ENCODE results near the gene CENPT. TPM values are rescaled to one million over a fixed set of nuclear protein-coding genes. Genes with fewer than 3 reads are reported as not detected.

The CENPT gene
- total and polyA plus RNA-seq, 2 of the 13 experiments (the other 11 are each of a cell fraction or from before 2014, with no cell fraction given) = 40.9 to 43.3 TPM

DNA sequence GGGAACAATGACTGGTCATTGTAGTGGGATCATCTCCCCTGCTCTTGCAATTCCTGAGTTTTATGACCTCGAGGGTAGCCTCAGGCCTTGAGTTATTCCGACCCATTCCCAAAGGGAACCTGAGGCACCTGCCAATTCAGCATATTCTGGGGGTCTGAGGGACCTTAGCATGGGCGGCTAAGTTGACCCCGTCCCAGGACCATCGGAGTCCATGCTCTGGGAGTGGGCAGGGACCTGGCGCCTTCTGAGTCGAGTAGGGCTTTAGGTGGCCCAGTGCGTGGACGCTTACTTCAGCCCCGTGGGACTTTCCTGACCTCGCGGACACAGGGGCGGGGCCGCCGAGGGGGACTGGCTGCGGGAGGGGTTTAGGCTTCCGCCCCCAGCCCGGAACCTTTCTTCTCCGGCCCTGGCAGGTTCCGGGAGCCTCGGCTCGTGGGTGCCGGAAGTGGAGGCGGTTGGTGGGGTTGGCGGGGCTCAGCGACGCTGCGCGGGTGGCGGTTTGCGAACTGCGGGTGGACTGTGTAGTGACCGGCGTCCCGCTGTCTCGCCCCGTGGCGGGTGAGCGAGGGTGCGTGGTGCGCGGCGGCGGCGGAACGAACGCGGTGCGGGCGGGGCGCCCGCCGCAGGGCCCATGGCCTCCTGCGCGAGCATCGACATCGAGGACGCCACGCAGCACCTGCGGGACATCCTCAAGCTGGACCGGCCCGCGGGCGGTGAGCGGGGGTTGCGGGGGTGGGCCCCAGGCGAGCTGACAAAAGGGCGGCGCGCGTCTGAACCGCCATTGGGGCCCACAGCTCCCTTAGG is 25.3 kb upstream of the CENPT start, which contains the start of gene EDC4 (continued):
- TF ChIP-seq, protein P1, sequence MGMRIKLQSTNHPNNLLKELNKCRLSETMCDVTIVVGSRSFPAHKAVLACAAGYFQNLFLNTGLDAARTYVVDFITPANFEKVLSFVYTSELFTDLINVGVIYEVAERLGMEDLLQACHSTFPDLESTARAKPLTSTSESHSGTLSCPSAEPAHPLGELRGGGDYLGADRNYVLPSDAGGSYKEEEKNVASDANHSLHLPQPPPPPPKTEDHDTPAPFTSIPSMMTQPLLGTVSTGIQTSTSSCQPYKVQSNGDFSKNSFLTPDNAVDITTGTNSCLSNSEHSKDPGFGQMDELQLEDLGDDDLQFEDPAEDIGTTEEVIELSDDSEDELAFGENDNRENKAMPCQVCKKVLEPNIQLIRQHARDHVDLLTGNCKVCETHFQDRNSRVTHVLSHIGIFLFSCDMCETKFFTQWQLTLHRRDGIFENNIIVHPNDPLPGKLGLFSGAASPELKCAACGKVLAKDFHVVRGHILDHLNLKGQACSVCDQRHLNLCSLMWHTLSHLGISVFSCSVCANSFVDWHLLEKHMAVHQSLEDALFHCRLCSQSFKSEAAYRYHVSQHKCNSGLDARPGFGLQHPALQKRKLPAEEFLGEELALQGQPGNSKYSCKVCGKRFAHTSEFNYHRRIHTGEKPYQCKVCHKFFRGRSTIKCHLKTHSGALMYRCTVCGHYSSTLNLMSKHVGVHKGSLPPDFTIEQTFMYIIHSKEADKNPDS (CRISPR knock-in tag; IDR thresholded peaks at IDR 0.05) = peak; percentile 83; the same call in 1 of the 2 replicates
- peak; percentile 84; the same call in 1 of the 2 replicates for TF ChIP-seq ZNF776 (CRISPR knock-in tag; IDR thresholded peaks at IDR 0.05)
- TF ChIP-seq, protein P2, sequence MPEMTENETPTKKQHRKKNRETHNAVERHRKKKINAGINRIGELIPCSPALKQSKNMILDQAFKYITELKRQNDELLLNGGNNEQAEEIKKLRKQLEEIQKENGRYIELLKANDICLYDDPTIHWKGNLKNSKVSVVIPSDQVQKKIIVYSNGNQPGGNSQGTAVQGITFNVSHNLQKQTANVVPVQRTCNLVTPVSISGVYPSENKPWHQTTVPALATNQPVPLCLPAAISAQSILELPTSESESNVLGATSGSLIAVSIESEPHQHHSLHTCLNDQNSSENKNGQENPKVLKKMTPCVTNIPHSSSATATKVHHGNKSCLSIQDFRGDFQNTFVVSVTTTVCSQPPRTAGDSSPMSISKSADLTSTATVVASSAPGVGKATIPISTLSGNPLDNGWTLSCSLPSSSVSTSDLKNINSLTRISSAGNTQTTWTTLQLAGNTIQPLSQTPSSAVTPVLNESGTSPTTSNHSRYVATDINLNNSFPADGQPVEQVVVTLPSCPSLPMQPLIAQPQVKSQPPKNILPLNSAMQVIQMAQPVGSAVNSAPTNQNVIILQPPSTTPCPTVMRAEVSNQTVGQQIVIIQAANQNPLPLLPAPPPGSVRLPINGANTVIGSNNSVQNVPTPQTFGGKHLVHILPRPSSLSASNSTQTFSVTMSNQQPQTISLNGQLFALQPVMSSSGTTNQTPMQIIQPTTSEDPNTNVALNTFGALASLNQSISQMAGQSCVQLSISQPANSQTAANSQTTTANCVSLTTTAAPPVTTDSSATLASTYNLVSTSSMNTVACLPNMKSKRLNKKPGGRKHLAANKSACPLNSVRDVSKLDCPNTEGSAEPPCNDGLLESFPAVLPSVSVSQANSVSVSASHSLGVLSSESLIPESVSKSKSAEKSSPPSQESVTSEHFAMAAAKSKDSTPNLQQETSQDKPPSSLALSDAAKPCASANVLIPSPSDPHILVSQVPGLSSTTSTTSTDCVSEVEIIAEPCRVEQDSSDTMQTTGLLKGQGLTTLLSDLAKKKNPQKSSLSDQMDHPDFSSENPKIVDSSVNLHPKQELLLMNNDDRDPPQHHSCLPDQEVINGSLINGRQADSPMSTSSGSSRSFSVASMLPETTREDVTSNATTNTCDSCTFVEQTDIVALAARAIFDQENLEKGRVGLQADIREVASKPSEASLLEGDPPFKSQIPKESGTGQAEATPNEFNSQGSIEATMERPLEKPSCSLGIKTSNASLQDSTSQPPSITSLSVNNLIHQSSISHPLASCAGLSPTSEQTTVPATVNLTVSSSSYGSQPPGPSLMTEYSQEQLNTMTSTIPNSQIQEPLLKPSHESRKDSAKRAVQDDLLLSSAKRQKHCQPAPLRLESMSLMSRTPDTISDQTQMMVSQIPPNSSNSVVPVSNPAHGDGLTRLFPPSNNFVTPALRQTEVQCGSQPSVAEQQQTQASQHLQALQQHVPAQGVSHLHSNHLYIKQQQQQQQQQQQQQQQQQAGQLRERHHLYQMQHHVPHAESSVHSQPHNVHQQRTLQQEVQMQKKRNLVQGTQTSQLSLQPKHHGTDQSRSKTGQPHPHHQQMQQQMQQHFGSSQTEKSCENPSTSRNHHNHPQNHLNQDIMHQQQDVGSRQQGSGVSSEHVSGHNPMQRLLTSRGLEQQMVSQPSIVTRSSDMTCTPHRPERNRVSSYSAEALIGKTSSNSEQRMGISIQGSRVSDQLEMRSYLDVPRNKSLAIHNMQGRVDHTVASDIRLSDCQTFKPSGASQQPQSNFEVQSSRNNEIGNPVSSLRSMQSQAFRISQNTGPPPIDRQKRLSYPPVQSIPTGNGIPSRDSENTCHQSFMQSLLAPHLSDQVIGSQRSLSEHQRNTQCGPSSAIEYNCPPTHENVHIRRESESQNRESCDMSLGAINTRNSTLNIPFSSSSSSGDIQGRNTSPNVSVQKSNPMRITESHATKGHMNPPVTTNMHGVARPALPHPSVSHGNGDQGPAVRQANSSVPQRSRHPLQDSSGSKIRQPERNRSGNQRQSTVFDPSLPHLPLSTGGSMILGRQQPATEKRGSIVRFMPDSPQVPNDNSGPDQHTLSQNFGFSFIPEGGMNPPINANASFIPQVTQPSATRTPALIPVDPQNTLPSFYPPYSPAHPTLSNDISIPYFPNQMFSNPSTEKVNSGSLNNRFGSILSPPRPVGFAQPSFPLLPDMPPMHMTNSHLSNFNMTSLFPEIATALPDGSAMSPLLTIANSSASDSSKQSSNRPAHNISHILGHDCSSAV (CRISPR knock-in tag; IDR thresholded peaks at IDR 0.05; ENCODE audit: borderline replicate concordance) = no peak
- TF ChIP-seq TOPORS (CRISPR knock-in tag; IDR thresholded peaks at IDR 0.05) = peak; percentile 65; the same call in 1 of the 2 replicates
- no peak for TF ChIP-seq GTF3A (CRISPR knock-in tag; conservative IDR thresholded peaks at IDR 0.05)
- TF ChIP-seq, protein P3, sequence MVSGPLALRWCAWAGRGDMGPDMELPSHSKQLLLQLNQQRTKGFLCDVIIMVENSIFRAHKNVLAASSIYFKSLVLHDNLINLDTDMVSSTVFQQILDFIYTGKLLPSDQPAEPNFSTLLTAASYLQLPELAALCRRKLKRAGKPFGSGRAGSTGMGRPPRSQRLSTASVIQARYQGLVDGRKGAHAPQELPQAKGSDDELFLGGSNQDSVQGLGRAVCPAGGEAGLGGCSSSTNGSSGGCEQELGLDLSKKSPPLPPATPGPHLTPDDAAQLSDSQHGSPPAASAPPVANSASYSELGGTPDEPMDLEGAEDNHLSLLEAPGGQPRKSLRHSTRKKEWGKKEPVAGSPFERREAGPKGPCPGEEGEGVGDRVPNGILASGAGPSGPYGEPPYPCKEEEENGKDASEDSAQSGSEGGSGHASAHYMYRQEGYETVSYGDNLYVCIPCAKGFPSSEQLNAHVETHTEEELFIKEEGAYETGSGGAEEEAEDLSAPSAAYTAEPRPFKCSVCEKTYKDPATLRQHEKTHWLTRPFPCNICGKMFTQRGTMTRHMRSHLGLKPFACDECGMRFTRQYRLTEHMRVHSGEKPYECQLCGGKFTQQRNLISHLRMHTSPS (CRISPR knock-in tag; IDR thresholded peaks at IDR 0.05; ENCODE audit: low read depth) = no peak; the same call in 1 of the 2 replicates
- TF ChIP-seq ZNF317 (CRISPR knock-in tag; IDR thresholded peaks at IDR 0.05) = no peak
- TF ChIP-seq, protein P4, sequence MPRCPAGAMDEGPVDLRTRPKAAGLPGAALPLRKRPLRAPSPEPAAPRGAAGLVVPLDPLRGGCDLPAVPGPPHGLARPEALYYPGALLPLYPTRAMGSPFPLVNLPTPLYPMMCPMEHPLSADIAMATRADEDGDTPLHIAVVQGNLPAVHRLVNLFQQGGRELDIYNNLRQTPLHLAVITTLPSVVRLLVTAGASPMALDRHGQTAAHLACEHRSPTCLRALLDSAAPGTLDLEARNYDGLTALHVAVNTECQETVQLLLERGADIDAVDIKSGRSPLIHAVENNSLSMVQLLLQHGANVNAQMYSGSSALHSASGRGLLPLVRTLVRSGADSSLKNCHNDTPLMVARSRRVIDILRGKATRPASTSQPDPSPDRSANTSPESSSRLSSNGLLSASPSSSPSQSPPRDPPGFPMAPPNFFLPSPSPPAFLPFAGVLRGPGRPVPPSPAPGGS (CRISPR knock-in tag; IDR thresholded peaks at IDR 0.05) = peak; percentile 96
- TF ChIP-seq HNRNPUL1 (IDR thresholded peaks at IDR 0.05; ENCODE audit: low read depth, low read length) = no peak
- TF ChIP-seq ZNF674 (CRISPR knock-in tag; IDR thresholded peaks at IDR 0.05; ENCODE audit: low read depth) = no peak
- peak; percentile 89 for TF ChIP-seq ZNF331 (CRISPR knock-in tag; IDR thresholded peaks at IDR 0.05)
- peak; percentile 84; the same call in 1 of the 2 replicates for TF ChIP-seq ZNF235 (CRISPR knock-in tag; IDR thresholded peaks at IDR 0.05; ENCODE audit: borderline replicate concordance)
- peak; percentile 94 for TF ChIP-seq RBFOX2 (IDR thresholded peaks at IDR 0.05; ENCODE audit: low read depth, low read length)
- no peak for TF ChIP-seq CENPX (CRISPR knock-in tag; IDR thresholded peaks at IDR 0.05)
- TF ChIP-seq ZNF496 (CRISPR knock-in tag; IDR thresholded peaks at IDR 0.05; ENCODE audit: insufficient replicate concordance) = no peak
